Upper lobe of left lung (tissue), 4 donors: ENCODE measurements around the gene FOXO6.

Experiments
- EP300 ChIP-seq, 4 donors: sonication (generic); formaldehyde crosslinking; IDR thresholded peaks; one replicate each; pipeline ENCODE4 v1.5.1; 2017; ENCODE audit warnings: antibody characterized with exemption in 4 of 4, control low read depth in 2 of 4
- POLR2A ChIP-seq, 4 donors: fragments of 450-650 bp; IDR thresholded peaks; one replicate each; pipeline ENCODE4 v1.5.1; 2016 to 2017; ENCODE audit warnings: antibody characterized with exemption in 4 of 4, mild to moderate bottlenecking in 2 of 4
- POLR2AphosphoS5 ChIP-seq, 2 donors: sonication (generic); formaldehyde crosslinking; IDR thresholded peaks; one replicate each; pipeline ENCODE4 v1.5.1; 2017; ENCODE audit warnings: antibody characterized with exemption in 2 of 2
- TF ChIP-seq, protein P1 (sequence below), 6 experiments: fragments of 450-650 bp in 4 of 6; fragments of 200-600 bp in 2 of 6; sonication (generic) in 2 of 6; IDR thresholded peaks; one replicate each; pipeline ENCODE4 v1.5.1; 2016 to 2019; ENCODE audit warnings: antibody characterized with exemption in 6 of 6

GRCh38 chr1:41401899-41402298 lies 40.7 kb downstream of the FOXO6 start:
- TF ChIP-seq, protein P1, sequence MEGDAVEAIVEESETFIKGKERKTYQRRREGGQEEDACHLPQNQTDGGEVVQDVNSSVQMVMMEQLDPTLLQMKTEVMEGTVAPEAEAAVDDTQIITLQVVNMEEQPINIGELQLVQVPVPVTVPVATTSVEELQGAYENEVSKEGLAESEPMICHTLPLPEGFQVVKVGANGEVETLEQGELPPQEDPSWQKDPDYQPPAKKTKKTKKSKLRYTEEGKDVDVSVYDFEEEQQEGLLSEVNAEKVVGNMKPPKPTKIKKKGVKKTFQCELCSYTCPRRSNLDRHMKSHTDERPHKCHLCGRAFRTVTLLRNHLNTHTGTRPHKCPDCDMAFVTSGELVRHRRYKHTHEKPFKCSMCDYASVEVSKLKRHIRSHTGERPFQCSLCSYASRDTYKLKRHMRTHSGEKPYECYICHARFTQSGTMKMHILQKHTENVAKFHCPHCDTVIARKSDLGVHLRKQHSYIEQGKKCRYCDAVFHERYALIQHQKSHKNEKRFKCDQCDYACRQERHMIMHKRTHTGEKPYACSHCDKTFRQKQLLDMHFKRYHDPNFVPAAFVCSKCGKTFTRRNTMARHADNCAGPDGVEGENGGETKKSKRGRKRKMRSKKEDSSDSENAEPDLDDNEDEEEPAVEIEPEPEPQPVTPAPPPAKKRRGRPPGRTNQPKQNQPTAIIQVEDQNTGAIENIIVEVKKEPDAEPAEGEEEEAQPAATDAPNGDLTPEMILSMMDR (IDR thresholded peaks at IDR 0.05) = no peak
- TF ChIP-seq EP300 (IDR thresholded peaks at IDR 0.05) = no peak
- no peak for TF ChIP-seq POLR2A (IDR thresholded peaks at IDR 0.05)
- TF ChIP-seq POLR2AphosphoS5 (IDR thresholded peaks at IDR 0.05) = no peak
